PFSK-1 (cell line): ENCODE measurements around the gene NEK10.

Source experiments
- FOXP2 ChIP-seq: optimal IDR thresholded peaks from 2 replicates; pipeline ENCODE3; 2011; ENCODE audit warnings: borderline replicate concordance, control low read depth, inconsistent platforms; ENCODE audit not compliant: insufficient read depth; ENCODE audit errors: extremely low read length, extremely low read depth
- POLR2AphosphoS5 ChIP-seq: IDR thresholded peaks from 2 replicates; pipeline ENCODE4 v1.6.1; 2012; ENCODE audit warnings: low read depth, mild to moderate bottlenecking, control low read depth, low read length, moderate library complexity
- REST ChIP-seq, 2 experiments: IDR thresholded peaks; 2 replicates each; pipeline versions ENCODE4 v1.6.1 to v1.8.0; 2011 to 2012; ENCODE audit warnings: low read depth in 2 of 2, low read length in 2 of 2, control low read depth in 1 of 2, inconsistent platforms in 1 of 2, mild to moderate bottlenecking in 1 of 2, moderate library complexity in 1 of 2; ENCODE audit not compliant: insufficient read depth in 1 of 2
- SIN3A ChIP-seq: IDR thresholded peaks from 2 replicates; pipeline ENCODE4 v1.6.1; 2012; ENCODE audit warnings: mild to moderate bottlenecking, low read length, moderate library complexity, borderline replicate concordance; ENCODE audit not compliant: insufficient read depth
- TAF1 ChIP-seq: IDR thresholded peaks from 2 replicates; pipeline ENCODE4 v1.6.1; 2012; ENCODE audit warnings: low read length, control low read depth, borderline replicate concordance; ENCODE audit not compliant: insufficient read depth

Gene NEK10

DNA sequence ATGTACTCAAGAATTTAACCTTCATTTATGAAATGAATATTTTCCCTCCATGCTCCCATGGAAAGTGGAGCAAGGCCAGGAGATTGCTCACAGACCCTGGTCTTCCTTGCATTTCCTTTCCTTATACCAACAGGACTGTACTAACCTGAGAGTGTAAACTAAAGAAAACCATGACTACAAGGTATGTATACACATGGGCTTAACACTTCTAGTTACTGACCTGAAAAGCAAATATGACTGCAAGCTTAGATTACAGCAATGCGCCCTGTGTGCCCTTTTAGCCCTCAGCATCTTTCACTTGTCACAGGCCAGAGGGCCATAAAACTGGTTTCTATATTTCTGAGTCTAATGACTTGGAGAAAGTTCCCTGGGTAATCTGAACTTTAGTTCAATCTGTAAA is 52.1 kb downstream of the NEK10 start:
- TF ChIP-seq FOXP2 = no peak
- TF ChIP-seq TAF1 = no peak
- no peak for TF ChIP-seq POLR2AphosphoS5
- TF ChIP-seq SIN3A = no peak
- TF ChIP-seq REST (IDR thresholded peaks at IDR 0.05; ENCODE audit: insufficient read depth in 1 of 2, low read depth in 2 of 2, low read length in 2 of 2) = no peak

DNA sequence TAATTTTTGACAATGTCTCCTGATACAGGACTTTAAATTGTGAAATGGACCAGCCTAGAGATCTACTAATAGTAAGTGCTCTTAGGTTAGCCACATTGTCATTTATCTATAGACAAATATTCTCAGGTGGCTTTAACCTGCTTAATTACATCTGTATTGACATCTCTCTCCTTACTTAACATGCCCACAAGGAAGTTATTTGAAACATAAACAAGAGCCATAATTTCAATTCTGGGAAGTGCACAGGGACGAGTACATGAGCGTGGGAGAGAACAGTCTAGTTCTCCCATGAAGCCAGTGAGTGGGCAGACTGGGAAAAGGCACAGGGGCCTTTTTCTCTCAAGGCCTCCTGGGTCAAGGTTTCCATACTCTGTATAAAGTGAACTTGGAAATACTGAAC is 54.2 kb downstream of the NEK10 start:
- TF ChIP-seq SIN3A (no peak), TAF1 (no peak), POLR2AphosphoS5 (no peak), REST (IDR thresholded peaks at IDR 0.05; ENCODE audit: insufficient read depth in 1 of 2, low read depth in 2 of 2, low read length in 2 of 2) (no peak), FOXP2 (no peak)

- TF ChIP-seq FOXP2 (no peak), SIN3A (no peak), POLR2AphosphoS5 (no peak), TAF1 (no peak), REST (IDR thresholded peaks at IDR 0.05; ENCODE audit: insufficient read depth in 1 of 2, low read depth in 2 of 2, low read length in 2 of 2) (no peak)
Observed at GRCh38 chr3:27312044-27312668, 57.0 kb downstream of the NEK10 start.

DNA sequence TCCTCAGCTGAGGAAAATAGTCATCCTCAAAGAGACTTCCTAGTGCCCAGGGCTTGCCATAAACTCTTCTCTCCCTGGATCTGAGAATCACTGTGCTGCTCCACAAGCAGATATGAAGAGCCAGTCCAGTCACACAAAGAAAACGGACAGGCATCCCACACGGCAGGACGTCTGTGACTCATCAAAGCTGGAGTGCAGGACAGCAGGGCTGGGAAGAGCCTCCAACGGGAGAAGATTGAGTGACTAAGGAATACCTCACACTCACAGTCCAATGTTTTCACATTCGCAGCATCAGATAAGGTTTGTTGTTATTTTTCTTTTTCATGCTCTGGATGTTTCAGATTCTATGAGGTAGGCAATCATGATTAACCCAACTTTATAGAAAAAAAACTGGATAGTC is 57.8 kb downstream of the NEK10 start:
- TF ChIP-seq POLR2AphosphoS5 (no peak), SIN3A (no peak), REST (IDR thresholded peaks at IDR 0.05; ENCODE audit: insufficient read depth in 1 of 2, low read depth in 2 of 2, low read length in 2 of 2) (no peak), TAF1 (no peak), FOXP2 (no peak)
